Body of pancreas (tissue), 4 donors: ENCODE measurements around the gene TAL1.

Source experiments
- CTCF ChIP-seq, 7 experiments: fragments of 450-650 bp in 4 of 7; fragments of 200-600 bp in 3 of 7; sonication (generic) in 3 of 7; IDR thresholded peaks; one replicate each; pipeline ENCODE4 v1.5.1; 2016 to 2019; ENCODE audit warnings: antibody characterized with exemption in 7 of 7
- POLR2A ChIP-seq, 3 donors: fragments of 450-650 bp; IDR thresholded peaks; one replicate each; pipeline ENCODE4 v1.6.1; 2016; ENCODE audit warnings: antibody characterized with exemption in 3 of 3, mild to moderate bottlenecking in 2 of 3

- TF ChIP-seq CTCF (IDR thresholded peaks at IDR 0.05) = no peak
- TF ChIP-seq POLR2A (IDR thresholded peaks at IDR 0.05) = no peak
Observed at GRCh38 chr1:47213230-47213963, 18.6 kb downstream of the TAL1 start.
